Hematopoietic multipotent progenitor cell treated with erythropoietin and hydrocortisone succinate and interleukin-3 and kit ligand, for 8 days (in vitro differentiated cells): ENCODE measurements around the gene PADI3.

Source experiments
- DNase-seq: peaks from one replicate; pipeline ENCODE4 v3.0.0-alpha.2; 2015

PADI3 gene

GRCh38 chr1:17276568-17276967 lies 27.7 kb downstream of the PADI3 start:
- peak; percentile 11 for DNase-seq

GRCh38 chr1:17277511-17278159 lies 28.7 kb downstream of the PADI3 start:
- no peak for DNase-seq

- DNase-seq, result no peak
Observed at GRCh38 chr1:17278996-17279830, 30.3 kb downstream of the PADI3 start.

- no peak for DNase-seq
Observed at GRCh38 chr1:17280436-17280835, 31.5 kb downstream of the PADI3 start.

GRCh38 chr1:17280894-17281293 lies 32.0 kb downstream of the PADI3 start:
- no peak for DNase-seq

- peak; percentile 29 for DNase-seq
Observed at GRCh38 chr1:17281775-17282181, 32.9 kb downstream of the PADI3 start.

- no peak for DNase-seq
Observed at GRCh38 chr1:17282836-17283235, 33.9 kb downstream of the PADI3 start.

GRCh38 chr1:17286646-17287045 lies 37.7 kb downstream of the PADI3 start:
- DNase-seq, result no peak

GRCh38 chr1:17287130-17287776 lies 38.4 kb downstream of the PADI3 start:
- no peak for DNase-seq

- no peak for DNase-seq
Observed at GRCh38 chr1:17289721-17290120, 40.8 kb downstream of the PADI3 start.

- DNase-seq, result no peak
Observed at GRCh38 chr1:17290553-17290952, 41.7 kb downstream of the PADI3 start.

- no peak for DNase-seq
Observed at GRCh38 chr1:17292299-17293160, 43.6 kb downstream of the PADI3 start.

- no peak for DNase-seq
Observed at GRCh38 chr1:17293681-17294425, 45.0 kb downstream of the PADI3 start.

GRCh38 chr1:17295292-17295691 lies 46.4 kb downstream of the PADI3 start:
- DNase-seq, result no peak

- DNase-seq, result no peak
Observed at GRCh38 chr1:17296086-17296485, 47.2 kb downstream of the PADI3 start.

- no peak for DNase-seq
Observed at GRCh38 chr1:17297991-17298390, 49.1 kb downstream of the PADI3 start.

- no peak for DNase-seq
Observed at GRCh38 chr1:17301767-17302166, 52.9 kb downstream of the PADI3 start.

- no peak for DNase-seq
Observed at GRCh38 chr1:17304151-17304825, 55.4 kb downstream of the PADI3 start.

GRCh38 chr1:17304826-17305175 lies 55.9 kb downstream of the PADI3 start:
- DNase-seq, result no peak

- no peak for DNase-seq
Observed at GRCh38 chr1:17305576-17306095, 56.7 kb downstream of the PADI3 start.

GRCh38 chr1:17306407-17306806 lies 57.5 kb downstream of the PADI3 start:
- DNase-seq, result no peak
